Ectodermal cell (in vitro differentiated cells): ENCODE data around the gene NYAP1.

Experiments
- H3K27ac ChIP-seq: 2 replicates; pipeline ENCODE4 v1.7.0; 2013; ENCODE audit warnings: mild to moderate bottlenecking, low read depth, low read length; ENCODE audit not compliant: insufficient read depth, poor library complexity, severe bottlenecking
- H3K27me3 ChIP-seq: 2 replicates; pipeline ENCODE4 v1.7.0; 2013; ENCODE audit warnings: mild to moderate bottlenecking, low read length; ENCODE audit not compliant: insufficient read depth, control insufficient read depth, poor library complexity, severe bottlenecking
- H3K36me3 ChIP-seq: one replicate; pipeline ENCODE4 v1.7.0; 2013; ENCODE audit warnings: low read length; ENCODE audit not compliant: control insufficient read depth, insufficient read depth
- H3K4me1 ChIP-seq: one replicate; pipeline ENCODE4 v1.7.0; 2013; ENCODE audit warnings: low read length; ENCODE audit not compliant: control insufficient read depth, insufficient read depth
- H3K4me3 ChIP-seq: 2 replicates; pipeline ENCODE4 v1.7.0; 2013; ENCODE audit warnings: low read depth, low read length, control low read depth; ENCODE audit not compliant: insufficient read depth
- H3K9me3 ChIP-seq: 2 replicates; pipeline ENCODE4 v1.7.0; 2013; ENCODE audit warnings: mild to moderate bottlenecking, low read length, moderate library complexity; ENCODE audit not compliant: control insufficient read depth
- WGBS, 2 experiments: methylation state at CpG; one replicate each; pipeline ENCODE4 v1.1.7; 2013; ENCODE audit warnings: missing lambda C conversion rate in 2 of 2; 5-methylcytosine and 5-hydroxymethylcytosine counted together

Gene NYAP1

GRCh38 chr7:100472854-100473499 is 10.8 kb upstream of the NYAP1 start:
- H3K4me3 ChIP-seq, result no peak overlapping the region
- no peaks in the 10 kb centered on the region for H3K36me3 ChIP-seq
- no peak overlapping the region for H3K27ac ChIP-seq
- WGBS, 2 experiments, result 80 to 85% methylated on average over 14 of the region's 14 CpGs
- peaks cover 20% of the 10 kb centered on the region for H3K4me1 ChIP-seq
- no peaks in the 10 kb centered on the region for H3K9me3 ChIP-seq
- no peaks in the 10 kb centered on the region for H3K27me3 ChIP-seq

GRCh38 chr7:100475549-100475948 is 8.2 kb upstream of the NYAP1 start:
- Histone ChIP-seq H3K4me3 (no peak overlapping the region), H3K27ac (no peak overlapping the region), H3K27me3 (no peaks in the 10 kb centered on the region), H3K36me3 (no peaks in the 10 kb centered on the region), H3K9me3 (no peaks in the 10 kb centered on the region), H3K4me1 (peaks cover 23% of the 10 kb centered on the region)
- 46 to 47% methylated on average over 8 to 9 of the region's 9 CpGs for WGBS, 2 experiments

- Histone ChIP-seq H3K4me1 (peaks cover 23% of the 10 kb centered on the region), H3K36me3 (no peaks in the 10 kb centered on the region), H3K4me3 (no peak overlapping the region), H3K27me3 (no peaks in the 10 kb centered on the region), H3K9me3 (no peaks in the 10 kb centered on the region), H3K27ac (no peak overlapping the region)
- WGBS, 2 experiments, result 48 to 54% methylated on average over 5 to 6 of the region's 6 CpGs
Observed at GRCh38 chr7:100476101-100476780, 7.5 kb upstream of the NYAP1 start.

GRCh38 chr7:100476903-100477870 is 6.5 kb upstream of the NYAP1 start:
- WGBS, 2 experiments, result 66 to 72% methylated on average over 30 of the region's 30 CpGs
- H3K27ac ChIP-seq, result no peak overlapping the region

GRCh38 chr7:100477871-100478267 is 5.9 kb upstream of the NYAP1 start:
- H3K36me3 ChIP-seq, result no peaks in the 10 kb centered on the region
- 29 to 36% methylated on average over 16 of the region's 16 CpGs for WGBS, 2 experiments
- H3K9me3 ChIP-seq, result no peaks in the 10 kb centered on the region
- peaks cover 23% of the 10 kb centered on the region for H3K4me1 ChIP-seq
- H3K27me3 ChIP-seq, result peaks cover 4% of the 10 kb centered on the region
- peak overlapping the region; percentile 82 for H3K4me3 ChIP-seq
- H3K27ac ChIP-seq, result no peak overlapping the region

More at GRCh38 chr7:100476903-100477870, 6.5 kb upstream of the NYAP1 start:
- Histone ChIP-seq H3K4me3 (peak overlapping the region; percentile 82), H3K4me1 (peaks cover 23% of the 10 kb centered on the region), H3K9me3 (no peaks in the 10 kb centered on the region), H3K27me3 (no peaks in the 10 kb centered on the region), H3K36me3 (no peaks in the 10 kb centered on the region)

GRCh38 chr7:100478958-100479660 is 4.6 kb upstream of the NYAP1 start, which contains the start of gene TSC22D4:
Gene TSC22D4 (minus strand): TSS chr7:100479214. CDS start chr7:100478038, 1,176 bp downstream.
- WGBS, 2 experiments, result 0% methylated on average over 27 of the region's 27 CpGs
- Histone ChIP-seq H3K9me3 (no peaks in the 10 kb centered on the region), H3K36me3 (no peaks in the 10 kb centered on the region), H3K27me3 (peaks cover 5% of the 10 kb centered on the region), H3K4me1 (peaks cover 23% of the 10 kb centered on the region), H3K27ac (peak within 1 kb of the TSS; percentile 36), H3K4me3 (peak within 1 kb of the TSS; percentile 82)

- H3K9me3 ChIP-seq, result no peaks in the 10 kb centered on the region
- WGBS, 2 experiments, result 92 to 93% methylated on average over 1 of the region's 1 CpG
- no peak overlapping the region for H3K27ac ChIP-seq
- H3K36me3 ChIP-seq, result no peaks in the 10 kb centered on the region
- peaks cover 26% of the 10 kb centered on the region for H3K4me1 ChIP-seq
- no peak overlapping the region for H3K4me3 ChIP-seq
- H3K27me3 ChIP-seq, result peaks cover 5% of the 10 kb centered on the region
Observed at GRCh38 chr7:100481466-100481865, 2.3 kb upstream of the NYAP1 start.

- WGBS, 2 experiments, result 61 to 63% methylated on average over 14 of the region's 14 CpGs
- Histone ChIP-seq H3K36me3 (no peaks in the 10 kb centered on the region), H3K27ac (no peak overlapping the region), H3K4me1 (peaks cover 27% of the 10 kb centered on the region), H3K27me3 (peaks cover 5% of the 10 kb centered on the region), H3K9me3 (no peaks in the 10 kb centered on the region), H3K4me3 (peak overlapping the region; percentile 61)
Observed at GRCh38 chr7:100482728-100483089, 1.0 kb upstream of the NYAP1 start.

GRCh38 chr7:100483090-100483721 is 521 bp upstream of the NYAP1 start:
- no peaks in the 10 kb centered on the region for H3K36me3 ChIP-seq
- peak overlapping the region; percentile 61 for H3K4me3 ChIP-seq
- 1% methylated on average over 79 of the region's 79 CpGs for WGBS, 2 experiments
- no peak overlapping the region for H3K27ac ChIP-seq
- H3K9me3 ChIP-seq, result no peaks in the 10 kb centered on the region
- peaks cover 26% of the 10 kb centered on the region for H3K4me1 ChIP-seq
- H3K27me3 ChIP-seq, result peaks cover 5% of the 10 kb centered on the region
